T-helper 2 cell (primary cell): Measurements from ENCODE around the gene PXMP4.

Source experiments
- DNase-seq, 5 experiments: peaks; one replicate each; pipeline versions ENCODE4 v3.0.0 to v3.0.0-alpha.2; 2012 to 2022

Gene PXMP4

DNA sequence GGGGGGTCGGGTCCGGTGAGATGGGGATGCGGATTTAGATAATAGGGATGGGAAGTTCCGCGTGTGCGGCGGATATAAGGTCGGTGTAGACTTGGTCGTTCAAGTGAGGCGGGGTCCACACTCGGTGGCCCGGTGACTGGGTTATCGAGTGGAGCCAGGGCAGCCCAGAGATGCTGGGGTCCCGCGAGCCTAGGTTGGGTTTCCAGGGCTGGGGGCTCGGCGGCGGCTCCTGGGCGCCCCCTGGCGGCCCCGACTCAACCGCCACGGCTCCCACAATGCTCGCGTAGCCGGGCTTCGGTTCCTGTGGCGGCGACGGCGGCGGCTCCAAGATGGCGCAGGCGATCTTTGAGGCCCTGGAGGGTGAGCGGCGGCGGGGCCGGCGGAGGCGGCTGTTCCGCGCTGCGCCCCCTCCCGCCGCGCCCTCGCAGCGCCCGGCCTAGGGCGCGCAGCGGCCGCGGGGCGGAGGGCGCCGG is 11.6 kb upstream of the PXMP4 start, which contains the start of gene ZNF341:
ZNF341 (plus strand) TSS at position 304 of the 473 bp plus-strand sequence; CDS start at position 330, 26 bp downstream.
- peak; percentile 79 to 94 (median 83) for DNase-seq

DNA sequence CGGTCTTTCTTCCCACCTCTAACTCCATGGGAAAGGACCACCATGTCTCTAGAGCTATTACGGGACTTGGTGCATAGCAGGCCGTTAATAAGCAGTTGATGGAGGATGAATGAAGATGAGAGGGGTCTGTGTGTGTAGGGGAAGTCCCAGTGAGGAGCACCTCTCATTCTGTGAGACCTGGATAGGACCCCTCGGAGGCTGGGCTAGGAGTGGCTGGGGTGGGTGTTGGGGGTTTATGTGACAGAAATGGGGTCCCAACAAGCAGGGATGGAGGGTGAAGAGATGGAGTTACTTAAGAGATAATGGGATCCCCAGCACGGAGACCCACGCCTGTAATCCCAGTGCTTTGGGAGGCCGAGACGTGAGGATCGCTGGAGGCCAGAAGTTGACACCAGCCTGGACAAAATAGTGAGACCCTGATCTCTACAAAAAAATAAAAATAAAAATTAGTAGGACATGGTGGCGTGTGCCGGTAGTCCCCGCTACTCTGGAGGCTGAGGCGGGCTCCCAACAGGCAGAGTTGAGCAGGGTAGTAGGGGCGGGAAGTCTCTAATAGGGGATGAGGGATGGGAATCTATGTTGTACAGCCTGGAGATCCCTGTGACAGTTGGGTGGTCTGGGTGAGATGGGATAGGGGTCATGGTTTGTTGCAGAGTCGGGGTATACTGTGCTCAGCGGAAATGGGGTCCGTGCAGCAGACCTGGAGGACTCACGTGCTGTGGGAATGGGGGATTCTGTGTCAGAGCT is 11.0 kb upstream of the PXMP4 start:
- no peak for DNase-seq

DNA sequence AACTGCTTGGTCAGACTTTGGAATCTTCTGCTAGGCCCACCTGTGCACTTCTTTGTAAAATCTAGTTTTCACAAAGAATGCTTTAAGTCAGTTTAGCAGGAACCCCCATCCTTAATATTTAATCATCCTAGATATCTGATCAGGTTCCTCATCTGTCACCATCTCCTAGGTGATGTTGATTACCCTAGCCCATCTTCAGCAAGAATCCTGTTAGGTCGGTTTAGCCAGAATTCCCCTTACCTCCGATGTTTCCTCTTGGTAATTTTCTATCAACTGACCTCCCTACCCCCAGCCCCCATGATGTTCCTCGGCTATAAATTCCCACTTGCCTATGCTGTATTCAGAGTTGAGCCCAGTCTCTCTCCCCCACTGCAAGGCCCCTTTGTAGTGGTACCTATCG is 9.0 kb upstream of the PXMP4 start:
- DNase-seq = no peak

DNA sequence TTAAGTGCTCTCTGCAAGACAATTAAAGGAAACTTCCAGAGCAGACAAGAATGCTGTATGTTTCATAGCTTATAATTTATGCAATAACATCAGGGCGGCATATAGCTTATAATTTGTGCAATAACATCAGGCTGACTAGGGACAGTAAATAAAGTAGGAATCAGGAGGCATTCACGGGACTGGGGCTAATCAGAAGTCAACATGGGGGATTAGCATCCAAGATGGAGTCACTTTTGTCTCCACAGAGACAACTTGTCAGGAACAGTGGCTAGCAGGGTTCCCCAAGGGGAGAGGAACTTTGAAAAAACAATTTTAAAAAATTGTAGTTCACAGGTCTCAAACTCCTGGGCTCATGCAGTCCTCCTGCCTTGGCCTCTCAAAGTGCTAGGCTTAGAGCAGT is 8.4 kb upstream of the PXMP4 start:
- DNase-seq = no peak

DNA sequence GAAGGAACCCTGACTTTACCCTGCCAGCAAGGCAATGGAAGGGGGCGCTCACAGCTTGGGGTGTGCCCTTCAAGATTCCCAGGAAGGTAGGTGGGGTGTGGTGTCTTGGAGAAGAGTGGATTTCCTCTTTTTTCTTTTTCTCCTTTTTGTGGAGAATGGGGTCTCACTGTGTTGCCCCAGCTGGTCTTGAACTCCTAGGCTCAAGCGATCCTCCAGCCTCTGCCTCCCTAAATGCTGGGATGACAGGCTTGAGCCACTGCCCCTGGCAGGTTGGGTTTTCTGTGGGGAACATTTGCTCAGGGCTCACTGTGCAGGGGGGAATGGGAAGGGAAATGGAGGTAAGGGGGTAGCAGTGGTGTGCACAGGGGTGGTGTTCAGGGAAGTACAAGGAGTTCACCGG is 7.7 kb upstream of the PXMP4 start:
- no peak for DNase-seq

DNA sequence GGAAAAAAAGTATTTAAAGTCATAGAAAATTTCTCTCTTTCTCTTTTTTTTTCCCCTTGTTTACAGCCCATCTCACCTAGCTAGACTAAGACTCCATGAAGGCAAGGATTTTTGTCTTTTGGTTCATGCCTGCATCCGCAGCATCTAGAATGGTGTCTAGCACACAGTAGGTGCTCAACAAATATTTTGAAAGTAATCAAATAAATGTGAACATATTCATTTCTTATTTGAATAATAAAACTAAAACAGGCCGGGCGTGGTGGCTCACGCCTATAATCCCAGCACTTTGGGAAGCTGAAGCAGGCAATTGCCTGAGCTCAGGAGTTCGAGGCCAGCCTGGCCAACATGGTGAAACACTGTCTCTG is 7.0 kb upstream of the PXMP4 start:
- DNase-seq = no peak

DNA sequence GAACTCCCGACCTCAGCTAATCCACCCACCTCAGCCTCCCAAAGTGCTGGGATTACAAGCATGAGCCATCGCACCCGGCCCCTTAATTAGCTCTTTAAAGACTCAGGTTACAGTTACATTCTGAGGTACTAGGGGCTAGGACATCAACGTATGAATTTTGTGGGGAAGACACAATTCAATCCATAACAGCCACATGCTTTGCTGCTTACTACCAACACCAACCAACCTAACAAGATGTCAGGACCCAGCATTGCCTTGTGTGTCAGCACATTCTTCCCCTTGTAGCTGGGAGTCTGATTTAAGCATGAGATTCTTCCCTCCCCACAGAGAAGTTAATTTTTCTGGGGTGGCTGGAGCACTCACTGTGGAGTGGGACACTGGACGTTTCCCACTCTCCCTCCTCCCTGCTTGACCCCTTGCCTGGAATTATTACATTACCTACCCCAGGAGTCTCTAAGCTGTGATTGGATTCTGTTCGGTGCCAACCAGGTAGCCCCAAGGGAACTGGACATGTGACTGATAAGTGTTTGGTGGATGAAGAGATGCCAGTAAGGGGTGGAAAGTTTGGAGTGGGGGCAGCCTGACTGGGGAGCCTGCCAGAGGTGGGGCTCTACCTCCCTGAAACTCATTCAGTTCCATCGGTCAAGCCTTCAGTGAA is 5.6 kb upstream of the PXMP4 start:
- DNase-seq = no peak

DNA sequence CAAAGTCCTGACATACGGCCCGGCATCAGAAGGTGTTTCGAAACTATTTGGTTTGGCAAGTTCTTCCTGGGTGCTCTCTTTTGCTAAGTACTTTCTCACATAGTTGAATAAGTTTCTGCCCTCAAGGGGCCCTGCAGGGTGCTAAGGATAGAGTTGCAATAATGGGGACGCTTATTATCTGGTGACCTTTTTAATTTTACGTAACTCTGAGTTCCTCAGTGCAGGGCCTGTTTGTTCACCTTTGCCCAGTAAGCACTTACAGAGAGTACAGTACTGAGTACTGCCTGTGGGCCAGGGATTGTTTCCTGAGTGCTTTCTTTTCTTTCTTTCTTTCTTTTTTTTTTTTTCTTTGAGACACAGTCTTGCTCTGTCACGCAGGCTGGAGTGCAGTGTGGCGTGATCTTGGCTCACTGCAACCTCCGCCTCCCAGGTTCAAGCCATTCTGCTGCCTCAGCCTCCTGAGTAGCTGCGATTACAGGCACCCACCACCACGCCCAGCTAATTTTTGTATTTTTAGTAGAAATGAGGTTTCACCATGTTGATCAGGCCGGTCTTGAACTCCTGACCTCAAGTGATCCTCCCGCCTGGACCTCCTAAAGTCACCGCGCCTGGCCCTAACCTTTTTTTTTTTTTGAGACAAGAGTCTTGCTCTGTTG is 4.5 kb upstream of the PXMP4 start:
- DNase-seq = no peak

DNA sequence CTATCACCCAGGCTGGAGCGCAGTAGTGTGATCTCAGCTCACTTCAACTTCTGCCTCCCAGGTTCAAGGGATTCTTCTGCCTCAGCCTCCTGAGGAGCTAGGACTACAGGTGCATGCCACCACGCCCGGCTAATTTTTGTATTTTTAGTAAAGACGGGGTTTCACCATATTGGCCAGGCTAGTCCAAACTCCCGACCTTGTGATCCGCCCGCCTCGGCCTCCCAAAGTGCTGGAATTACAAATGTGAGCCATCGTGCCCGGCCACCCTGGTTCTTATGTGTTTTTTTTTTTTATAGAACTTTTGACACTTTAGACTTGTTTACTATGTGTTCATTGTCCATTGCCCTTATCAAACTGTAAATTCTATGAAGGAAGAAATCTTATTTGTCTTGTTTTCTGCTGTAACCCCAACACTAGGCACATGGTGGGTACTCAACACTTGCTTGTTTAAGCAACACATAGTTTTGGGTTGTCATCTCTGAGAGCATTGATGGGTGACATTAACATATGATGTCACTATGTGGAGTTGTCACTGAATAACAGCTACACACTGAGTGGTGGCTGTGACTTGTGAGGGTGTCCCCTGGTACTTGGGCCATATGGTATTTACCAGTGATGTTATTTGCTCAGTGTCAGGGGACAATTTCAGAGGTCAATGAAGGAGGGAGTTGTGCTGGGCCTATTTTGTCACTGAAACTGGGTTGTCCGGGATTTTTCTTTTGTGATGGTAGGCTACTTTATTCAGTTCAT is 1.5 kb upstream of the PXMP4 start:
- DNase-seq = no peak

DNA sequence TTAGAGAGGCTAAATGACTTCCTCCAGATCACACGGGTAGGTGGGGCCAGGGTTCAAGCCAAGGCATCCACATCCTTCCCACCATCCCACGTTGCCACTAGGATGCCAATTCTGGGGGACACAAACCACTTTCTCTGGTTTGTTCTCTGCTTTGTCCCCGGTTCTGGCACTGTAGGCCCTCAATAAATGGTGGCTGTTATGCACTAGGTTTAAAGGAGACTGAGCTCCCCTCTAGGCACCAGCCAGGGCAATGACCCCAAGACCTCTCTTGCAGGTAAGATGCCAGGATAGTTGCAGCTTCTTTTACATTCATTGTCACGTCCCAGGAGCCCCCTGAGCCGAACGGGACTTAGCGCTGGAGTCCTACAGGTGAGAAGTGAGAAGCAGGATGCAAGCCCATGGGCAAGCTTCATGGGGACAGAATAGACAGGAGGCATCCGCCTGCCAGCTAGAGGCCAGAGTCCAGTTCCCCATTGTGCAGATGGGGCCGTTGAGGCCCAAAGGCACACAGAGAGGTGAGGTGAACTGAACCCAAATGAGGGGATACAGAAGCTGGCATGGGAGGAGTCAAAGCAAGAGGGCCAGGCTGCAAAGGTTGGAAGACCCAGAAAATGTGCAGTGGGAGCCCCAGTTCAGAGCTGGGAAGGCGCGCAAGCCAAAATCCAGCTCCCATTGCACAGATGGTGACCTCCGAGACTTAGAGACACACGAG is 677 bp downstream of the PXMP4 start:
- peak in 1 of 5 experiments; percentile 12 for DNase-seq

DNA sequence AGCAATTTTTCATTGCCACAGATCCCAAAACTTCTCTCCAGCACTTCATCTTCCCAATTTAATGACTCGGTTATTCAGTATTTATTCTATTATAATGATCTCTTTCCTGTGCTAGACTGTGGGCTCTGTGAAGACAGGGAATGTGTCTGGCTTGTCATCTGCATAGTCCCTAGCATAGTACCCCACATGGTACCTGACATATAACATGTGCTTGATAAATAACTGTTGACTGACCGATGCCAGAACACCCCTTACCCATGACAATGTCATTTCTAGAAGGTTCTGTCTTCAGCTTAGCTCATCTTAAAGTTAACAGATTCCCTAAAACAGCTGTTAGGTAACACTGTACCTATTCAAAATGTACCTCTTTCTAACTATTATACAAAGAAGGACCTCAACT is 3.6 kb downstream of the PXMP4 start:
- no peak for DNase-seq

DNA sequence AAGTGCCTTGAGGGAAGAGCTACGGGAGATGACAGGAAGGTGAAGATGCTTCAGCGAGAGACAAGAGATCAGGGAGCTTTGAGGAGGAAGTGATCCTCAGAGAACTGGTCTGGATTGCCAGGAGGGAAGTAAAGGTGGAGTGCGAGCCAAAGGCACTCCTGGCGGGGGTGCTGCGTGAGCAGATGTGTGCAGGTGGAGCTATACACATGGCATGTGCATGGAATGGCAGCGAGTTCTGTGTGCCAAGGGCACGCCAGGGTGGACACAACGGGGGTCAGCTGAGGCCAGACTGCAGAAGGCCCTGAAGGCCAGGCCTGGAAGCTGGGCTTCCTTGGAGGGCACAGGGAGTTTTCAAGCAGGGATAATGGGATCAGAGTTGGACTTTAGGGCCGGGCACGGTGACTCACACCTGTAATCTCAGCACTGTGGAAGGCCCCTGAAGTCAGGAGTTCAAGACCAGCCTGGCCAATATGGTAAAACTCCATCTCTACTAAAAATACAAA is 6.2 kb downstream of the PXMP4 start:
- DNase-seq = no peak

DNA sequence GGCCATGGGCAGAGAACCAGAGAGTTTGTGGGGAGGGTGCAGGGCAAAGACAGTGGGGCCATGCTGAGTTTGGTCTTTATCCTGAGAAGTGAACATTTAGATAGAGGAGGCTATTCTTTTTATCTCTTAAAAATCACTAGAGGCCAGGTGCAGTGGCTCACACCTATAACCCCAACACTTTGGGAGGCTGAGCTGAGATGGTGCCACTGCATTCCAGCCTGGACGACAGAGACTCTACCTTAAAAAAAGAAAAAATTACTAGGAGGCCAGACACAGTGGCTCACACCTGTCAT is 8.7 kb downstream of the PXMP4 start:
- DNase-seq = no peak

DNA sequence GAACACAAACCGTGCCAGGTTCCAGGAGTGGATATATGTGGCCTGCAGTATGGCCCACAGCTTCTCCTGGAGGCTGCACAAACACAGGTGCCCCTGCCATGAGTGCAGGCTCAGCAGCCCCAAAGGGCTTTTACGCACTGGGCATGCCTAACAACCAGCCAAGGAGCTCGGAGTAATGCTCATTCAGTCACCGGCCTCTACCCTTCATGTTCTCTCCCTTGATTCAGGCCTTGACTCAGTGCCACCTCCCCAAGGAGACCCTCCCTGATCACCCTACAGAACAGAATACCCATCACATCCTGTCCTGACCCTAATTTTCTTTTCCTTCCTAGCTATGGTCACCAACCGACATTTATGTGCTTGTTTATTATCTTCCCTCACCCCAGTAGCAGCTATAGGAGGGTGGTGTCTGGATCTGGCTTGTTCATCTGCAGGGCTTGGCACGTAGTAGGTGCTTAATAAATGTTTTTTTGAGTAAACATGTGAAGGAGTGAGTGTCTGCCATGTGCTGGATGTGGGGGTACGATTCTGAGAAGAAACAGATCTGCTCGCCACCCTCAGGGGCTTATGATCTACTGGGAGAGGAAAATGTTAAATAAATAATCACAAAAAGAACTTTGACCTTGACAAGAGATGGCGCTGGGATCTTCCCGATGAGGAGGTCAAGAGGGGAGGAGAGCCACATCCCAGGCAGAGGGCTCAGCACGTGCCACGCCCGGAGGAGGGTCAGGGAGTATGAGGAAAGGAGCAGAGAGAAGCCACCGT is 9.2 kb downstream of the PXMP4 start:
- no peak for DNase-seq

DNA sequence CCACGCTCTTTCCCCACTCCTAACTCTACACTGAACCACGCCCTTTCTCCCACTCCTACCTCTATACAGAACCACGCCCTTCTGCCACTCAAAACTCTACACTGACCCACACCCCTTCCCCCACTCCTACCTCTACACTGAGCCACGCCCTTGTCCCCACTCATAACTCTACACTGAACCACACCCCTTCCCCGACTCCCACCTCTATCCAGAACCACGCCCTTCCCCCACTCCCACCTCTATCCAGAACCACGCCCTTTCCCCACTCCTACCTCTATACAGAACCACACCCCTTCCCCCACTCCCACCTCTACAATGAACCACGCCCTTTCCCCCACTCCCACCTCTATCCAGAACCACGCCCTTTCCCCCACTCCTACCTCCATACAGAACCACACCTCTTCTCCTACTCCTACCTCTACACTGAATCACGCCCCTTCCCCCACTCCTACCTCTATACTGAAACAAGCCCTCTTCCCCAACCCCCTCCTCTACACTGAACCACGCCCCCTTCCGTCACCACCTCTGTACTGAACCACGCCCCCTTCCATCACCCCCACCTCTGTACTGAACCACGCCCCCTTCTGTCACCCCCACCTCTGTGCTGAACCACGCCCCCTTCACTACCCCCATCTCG is 10.1 kb downstream of the PXMP4 start:
- no peak for DNase-seq

DNA sequence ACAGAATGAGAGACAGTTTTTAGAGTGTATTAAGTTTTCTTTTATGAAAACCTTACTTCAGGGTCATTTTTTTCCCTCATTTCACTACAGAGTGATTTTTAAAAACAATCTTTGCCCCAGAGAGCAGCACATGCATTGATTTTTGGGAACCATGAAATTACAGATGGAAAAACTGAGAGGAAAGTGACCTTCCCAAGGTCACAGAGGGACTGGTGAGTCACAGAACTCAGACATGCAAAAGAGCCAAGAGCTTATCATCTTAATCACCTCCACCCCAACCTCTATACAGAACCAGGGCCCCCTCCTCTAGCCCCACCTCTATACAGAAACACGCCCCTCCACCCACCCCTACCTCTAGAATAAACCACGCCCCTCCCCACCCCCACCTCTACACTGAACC is 10.7 kb downstream of the PXMP4 start:
- no peak for DNase-seq

DNA sequence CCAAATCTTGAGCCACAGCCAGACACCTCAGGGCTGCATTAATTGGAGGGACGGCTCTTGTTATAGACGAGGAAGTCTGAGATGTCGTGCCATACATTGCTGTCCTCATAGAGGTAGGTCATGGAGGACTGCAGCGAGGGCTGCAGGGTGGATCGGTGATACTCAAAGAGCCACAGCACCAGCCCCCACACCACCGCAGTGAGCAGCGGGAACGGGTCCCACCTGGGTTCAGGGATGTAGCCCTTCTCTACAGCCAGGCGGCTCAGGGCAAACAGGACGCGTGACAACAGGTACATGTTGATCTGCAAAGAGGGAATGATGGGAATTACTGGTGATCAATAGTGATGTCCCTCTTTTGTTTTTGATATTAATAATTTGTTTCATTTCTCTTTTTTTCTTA is 12.4 kb downstream of the PXMP4 start:
- DNase-seq = no peak

DNA sequence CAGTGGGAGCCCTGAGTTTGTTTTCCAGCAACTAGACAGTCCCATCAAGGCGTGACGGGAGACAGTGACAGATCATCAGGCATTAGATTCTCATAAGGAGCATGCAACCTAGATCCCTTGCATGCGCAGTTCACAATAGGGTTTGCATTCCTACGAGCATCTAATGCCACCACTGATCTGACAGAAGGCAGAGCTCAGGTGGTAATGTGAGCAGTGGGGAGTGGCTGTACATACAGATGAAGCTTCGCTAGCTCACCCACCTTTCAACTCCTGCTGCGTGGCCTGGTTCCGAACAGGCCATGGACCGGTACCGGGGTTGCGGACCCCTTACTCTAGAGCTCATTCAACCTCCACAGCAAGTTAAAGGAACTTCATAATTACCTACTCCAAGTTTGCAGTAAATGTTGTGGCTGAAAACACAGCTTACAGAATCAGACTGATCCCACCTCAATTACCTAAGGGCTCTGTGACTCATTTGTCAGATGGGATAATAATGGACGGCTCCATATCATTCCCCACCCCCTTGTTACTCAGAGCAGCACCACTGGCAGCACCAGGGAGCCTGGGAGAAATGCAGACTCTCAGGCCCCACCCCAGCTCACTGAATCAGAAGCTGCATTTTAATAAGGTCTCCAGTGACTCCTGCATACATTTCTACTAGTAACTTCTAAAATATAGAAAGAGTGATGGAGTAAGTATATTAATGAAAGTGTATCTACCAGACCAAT is 15.7 kb downstream of the PXMP4 start:
- no peak for DNase-seq

DNA sequence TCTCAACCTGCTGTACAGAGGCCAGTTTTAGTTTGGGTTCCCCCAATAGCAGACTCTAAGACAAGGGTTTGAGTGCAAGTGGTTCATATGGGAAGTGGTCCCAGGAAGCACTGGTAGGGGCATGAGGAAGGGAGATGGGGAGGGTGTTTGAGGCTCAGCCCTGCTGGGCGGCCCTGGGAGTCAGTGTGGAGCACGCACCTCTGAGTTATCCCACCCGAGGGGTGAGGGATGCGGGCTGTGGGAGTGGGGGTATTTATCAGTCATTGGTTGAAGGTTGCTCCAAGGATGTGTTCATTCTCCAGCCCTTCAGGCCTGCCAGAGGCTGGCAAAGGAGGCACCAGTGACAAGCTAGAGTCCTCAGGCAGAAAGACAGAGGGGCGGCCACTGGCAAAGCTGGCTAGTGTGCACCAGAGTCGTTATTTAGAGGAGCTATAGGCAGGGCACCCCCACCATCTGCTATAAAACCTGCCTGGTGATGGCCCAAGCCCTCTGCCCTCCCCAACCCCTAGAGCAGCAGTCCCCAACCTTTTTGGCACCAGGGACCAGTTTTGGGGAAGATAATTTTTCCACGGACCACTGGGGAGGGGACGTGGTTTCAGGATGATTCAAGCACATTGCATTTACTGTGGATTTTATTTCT is 16.5 kb downstream of the PXMP4 start:
- DNase-seq = no peak

DNA sequence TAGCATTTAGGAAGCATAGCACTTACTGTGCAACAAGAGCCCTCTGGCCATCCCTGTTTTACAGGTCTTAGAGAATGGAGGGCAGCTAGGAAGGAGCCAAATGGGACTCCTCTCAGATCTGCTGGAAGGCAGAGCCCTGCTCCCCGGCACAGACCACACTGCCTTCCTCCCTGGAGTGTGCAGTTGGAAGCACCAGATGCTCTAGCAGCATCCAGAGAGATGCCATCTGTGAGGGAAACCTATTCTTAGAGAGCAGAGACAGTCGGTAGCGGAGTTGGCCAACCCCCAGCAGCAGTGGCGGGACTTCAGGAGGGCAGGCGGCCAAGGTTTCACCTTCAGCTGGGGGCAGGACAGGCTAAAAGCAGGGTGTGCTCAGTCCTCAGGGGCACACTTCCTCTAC is 17.2 kb downstream of the PXMP4 start:
- no peak for DNase-seq
